Neural progenitor cell (in vitro differentiated cells): ENCODE data around the gene MGST3.
"Not testable (repeated sequence)": the region's sequence is repeated elsewhere in the genome, so short reads cannot be mapped to it uniquely, and the experiment has no call there.

Experiments
- EZH2 ChIP-seq: fragments of 200-600 bp; sonication (generic); IDR thresholded peaks from 2 replicates; pipeline ENCODE4 v1.6.1; 2017; ENCODE audit warnings: antibody characterized with exemption, mild to moderate bottlenecking, moderate library complexity
- TF ChIP-seq, protein P1 (sequence below): fragments of 200-600 bp; sonication (generic); IDR thresholded peaks from 2 replicates; pipeline ENCODE4 v1.5.1; 2017; ENCODE audit warnings: antibody characterized with exemption, mild to moderate bottlenecking

DNA sequence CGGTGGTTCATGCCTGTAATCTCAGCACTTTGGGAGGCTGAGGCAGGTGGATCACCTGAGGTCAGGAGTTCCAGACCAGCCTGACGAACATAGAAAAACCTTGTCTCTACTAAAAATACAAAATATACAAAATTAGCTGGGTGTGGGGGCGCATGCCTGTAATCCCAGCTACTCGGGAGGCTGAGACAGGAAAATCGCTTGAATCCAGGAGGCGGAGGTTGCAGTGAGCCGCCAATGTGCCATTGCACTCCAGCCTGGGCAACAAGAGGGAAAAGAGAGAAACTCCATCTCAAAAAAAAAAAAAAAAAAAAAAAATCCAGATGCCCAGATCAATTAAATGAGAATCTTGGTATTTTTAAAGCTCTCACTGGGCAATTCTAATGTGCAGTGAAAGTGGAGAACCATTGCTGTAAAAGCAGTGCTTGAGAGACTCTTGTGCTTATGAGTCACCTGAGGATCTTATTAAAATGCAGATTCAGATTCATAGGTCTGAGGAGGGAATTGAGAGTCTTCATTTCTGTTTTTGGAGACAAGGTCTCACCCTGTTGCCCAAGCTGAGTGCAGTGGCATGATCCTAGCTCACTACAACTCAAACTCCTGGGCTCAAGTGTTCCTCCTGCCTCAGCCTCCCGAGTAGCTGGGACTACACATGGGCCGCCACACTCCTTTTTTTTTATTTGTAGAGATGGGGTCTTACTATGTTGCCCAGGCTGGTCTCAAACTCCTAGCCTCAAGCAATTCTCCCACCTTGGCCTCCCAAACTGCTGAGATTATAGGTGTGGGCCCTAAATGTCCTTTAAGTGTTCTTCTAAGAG lies 27.9 kb downstream of the MGST3 start:
- TF ChIP-seq, protein P1, sequence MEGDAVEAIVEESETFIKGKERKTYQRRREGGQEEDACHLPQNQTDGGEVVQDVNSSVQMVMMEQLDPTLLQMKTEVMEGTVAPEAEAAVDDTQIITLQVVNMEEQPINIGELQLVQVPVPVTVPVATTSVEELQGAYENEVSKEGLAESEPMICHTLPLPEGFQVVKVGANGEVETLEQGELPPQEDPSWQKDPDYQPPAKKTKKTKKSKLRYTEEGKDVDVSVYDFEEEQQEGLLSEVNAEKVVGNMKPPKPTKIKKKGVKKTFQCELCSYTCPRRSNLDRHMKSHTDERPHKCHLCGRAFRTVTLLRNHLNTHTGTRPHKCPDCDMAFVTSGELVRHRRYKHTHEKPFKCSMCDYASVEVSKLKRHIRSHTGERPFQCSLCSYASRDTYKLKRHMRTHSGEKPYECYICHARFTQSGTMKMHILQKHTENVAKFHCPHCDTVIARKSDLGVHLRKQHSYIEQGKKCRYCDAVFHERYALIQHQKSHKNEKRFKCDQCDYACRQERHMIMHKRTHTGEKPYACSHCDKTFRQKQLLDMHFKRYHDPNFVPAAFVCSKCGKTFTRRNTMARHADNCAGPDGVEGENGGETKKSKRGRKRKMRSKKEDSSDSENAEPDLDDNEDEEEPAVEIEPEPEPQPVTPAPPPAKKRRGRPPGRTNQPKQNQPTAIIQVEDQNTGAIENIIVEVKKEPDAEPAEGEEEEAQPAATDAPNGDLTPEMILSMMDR = not testable (repeated sequence)
- not testable (repeated sequence) for TF ChIP-seq EZH2
